ENCODE results near the gene C9orf78.
A peak's percentile ranks its signal among the peaks of the same experiment; 100 is the strongest.
"Not testable (repeated sequence)": the region's sequence is repeated elsewhere in the genome, so short reads cannot be mapped to it uniquely, and the experiment has no call there.

C9orf78 gene

GRCh38 chr9:129809346-129809745, 25.7 kb downstream of the C9orf78 start:
- no peak overlapping the region for H3K4me3 ChIP-seq (ENCODE audit: low read depth, low read length)
- no peak for DNase-seq (ENCODE audit: low read depth)
- TF ChIP-seq, protein P1, sequence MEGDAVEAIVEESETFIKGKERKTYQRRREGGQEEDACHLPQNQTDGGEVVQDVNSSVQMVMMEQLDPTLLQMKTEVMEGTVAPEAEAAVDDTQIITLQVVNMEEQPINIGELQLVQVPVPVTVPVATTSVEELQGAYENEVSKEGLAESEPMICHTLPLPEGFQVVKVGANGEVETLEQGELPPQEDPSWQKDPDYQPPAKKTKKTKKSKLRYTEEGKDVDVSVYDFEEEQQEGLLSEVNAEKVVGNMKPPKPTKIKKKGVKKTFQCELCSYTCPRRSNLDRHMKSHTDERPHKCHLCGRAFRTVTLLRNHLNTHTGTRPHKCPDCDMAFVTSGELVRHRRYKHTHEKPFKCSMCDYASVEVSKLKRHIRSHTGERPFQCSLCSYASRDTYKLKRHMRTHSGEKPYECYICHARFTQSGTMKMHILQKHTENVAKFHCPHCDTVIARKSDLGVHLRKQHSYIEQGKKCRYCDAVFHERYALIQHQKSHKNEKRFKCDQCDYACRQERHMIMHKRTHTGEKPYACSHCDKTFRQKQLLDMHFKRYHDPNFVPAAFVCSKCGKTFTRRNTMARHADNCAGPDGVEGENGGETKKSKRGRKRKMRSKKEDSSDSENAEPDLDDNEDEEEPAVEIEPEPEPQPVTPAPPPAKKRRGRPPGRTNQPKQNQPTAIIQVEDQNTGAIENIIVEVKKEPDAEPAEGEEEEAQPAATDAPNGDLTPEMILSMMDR (IDR thresholded peaks at IDR 0.05; ENCODE audit: low read depth, low read length, missing control alignments), result no peak
- in situ Hi-C loops (cut with HindIII; ENCODE audit: low sequenced_read_pairs), result no loop called here

DNA sequence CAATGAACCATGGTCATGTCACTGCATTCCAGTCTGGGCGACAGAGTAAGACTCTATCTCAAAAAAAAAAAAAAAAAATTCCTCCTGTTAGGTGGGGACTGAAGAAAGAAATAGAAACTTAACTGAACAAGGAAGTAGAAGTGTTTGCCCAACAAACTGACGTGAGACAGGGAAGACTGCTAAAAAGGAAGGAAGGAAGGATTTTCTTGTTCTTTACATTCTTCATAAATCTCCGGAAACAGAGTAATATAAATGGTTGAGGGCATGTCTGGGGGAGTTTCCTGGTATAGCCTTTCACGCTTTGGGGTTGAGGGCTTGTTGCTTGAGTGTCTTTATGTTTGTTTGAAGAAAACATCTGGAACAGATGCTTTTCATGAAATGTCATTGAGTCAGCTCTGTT, 29.0 kb downstream of the C9orf78 start:
- no peak for DNase-seq (ENCODE audit: low read depth)
- TF ChIP-seq, protein P1 (IDR thresholded peaks at IDR 0.05; ENCODE audit: low read depth, low read length, missing control alignments), result no peak
- in situ Hi-C loops (cut with HindIII; ENCODE audit: low sequenced_read_pairs), result no loop called here
- no peak overlapping the region for H3K4me3 ChIP-seq (ENCODE audit: low read depth, low read length)

- in situ Hi-C loops (cut with HindIII; ENCODE audit: low sequenced_read_pairs), result no loop called here
Measured at GRCh38 chr9:129803676-129804060, 31.4 kb downstream of the C9orf78 start.

GRCh38 chr9:129802833-129803675, 32.0 kb downstream of the C9orf78 start, which contains the start of gene TOR1B:
Gene TOR1B (plus strand): TSS chr9:129803184. CDS start chr9:129803213, 29 bp downstream.
- in situ Hi-C loops (cut with HindIII; ENCODE audit: low sequenced_read_pairs), result no loop called here
- DNase-seq (ENCODE audit: low read depth), result peak; percentile 82
- H3K4me3 ChIP-seq (ENCODE audit: low read depth, low read length), result peak within 1 kb of the TSS; percentile 76
- TF ChIP-seq, protein P1 (IDR thresholded peaks at IDR 0.05; ENCODE audit: low read depth, low read length, missing control alignments), result no peak

More at GRCh38 chr9:129803676-129804060, 31.4 kb downstream of the C9orf78 start:
- TF ChIP-seq, protein P1 (IDR thresholded peaks at IDR 0.05; ENCODE audit: low read depth, low read length, missing control alignments), result no peak
- no peak for DNase-seq (ENCODE audit: low read depth)
- H3K4me3 ChIP-seq (ENCODE audit: low read depth, low read length), result peak overlapping the region; percentile 76

DNA sequence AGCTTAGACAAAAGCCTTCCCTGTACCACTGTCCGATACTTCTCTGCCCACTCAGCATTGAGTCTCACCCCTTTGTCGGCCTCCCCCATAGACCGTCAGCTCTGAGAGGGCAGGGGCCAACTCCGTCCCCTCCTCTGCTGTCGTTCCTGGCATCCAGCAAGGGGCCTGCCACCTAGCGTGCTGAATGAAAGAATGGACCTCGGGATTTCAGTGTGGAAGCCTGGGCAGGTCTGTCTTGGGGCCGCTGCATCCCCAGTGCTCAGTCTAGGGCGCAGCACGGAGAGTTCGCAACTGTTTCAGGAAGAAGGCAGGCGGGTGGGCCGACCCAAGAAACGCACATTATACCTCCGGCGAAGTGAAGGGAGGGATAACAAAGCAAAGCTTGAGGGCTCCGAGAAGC, 33.6 kb downstream of the C9orf78 start:
- in situ Hi-C loops (cut with HindIII; ENCODE audit: low sequenced_read_pairs), result no loop called here
- no peak for DNase-seq (ENCODE audit: low read depth)
- no peak overlapping the region for H3K4me3 ChIP-seq (ENCODE audit: low read depth, low read length)
- TF ChIP-seq, protein P1 (IDR thresholded peaks at IDR 0.05; ENCODE audit: low read depth, low read length, missing control alignments), result no peak

GRCh38 chr9:129798973-129799372, 36.1 kb downstream of the C9orf78 start:
- TF ChIP-seq, protein P1 (IDR thresholded peaks at IDR 0.05; ENCODE audit: low read depth, low read length, missing control alignments), result no peak
- no peak for DNase-seq (ENCODE audit: low read depth)
- H3K4me3 ChIP-seq (ENCODE audit: low read depth, low read length), result no peak overlapping the region
- in situ Hi-C loops (cut with HindIII; ENCODE audit: low sequenced_read_pairs), result no loop called here

DNA sequence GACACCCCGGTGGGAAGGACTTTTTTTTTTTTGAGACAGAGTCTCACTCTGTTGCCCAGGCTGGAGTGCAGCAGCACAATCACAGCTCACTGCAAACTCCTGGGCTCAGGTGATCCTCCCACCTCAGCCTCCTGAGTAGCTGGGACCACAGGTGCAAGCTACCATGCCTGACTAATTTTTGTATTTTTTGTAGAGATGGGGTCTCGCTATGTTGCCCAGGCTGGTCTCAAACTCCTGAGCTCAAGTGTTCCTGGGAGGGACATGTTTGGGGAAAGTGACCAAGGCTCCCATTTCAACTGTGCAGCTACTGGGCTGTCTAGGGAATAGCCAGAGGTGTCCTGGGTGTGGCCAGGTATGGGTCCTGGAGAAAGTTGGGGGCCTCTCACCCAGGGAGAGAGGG, 39.0 kb downstream of the C9orf78 start:
- H3K4me3 ChIP-seq (ENCODE audit: low read depth, low read length); in situ Hi-C loops (cut with HindIII; ENCODE audit: low sequenced_read_pairs); DNase-seq (ENCODE audit: low read depth): not testable (repeated sequence)
